HG02870 (cell line): ENCODE results near the gene B4GALNT3.

Experiments
- ATAC-seq: cut with Tn5 transposase; IDR thresholded peaks from one replicate; pipeline ENCODE4 v1.9.1; 2021; ENCODE audit warnings: mild to moderate bottlenecking, moderate library complexity; ENCODE audit not compliant: unreplicated experiment

Gene B4GALNT3

GRCh38 chr12:536751-537245, 77.1 kb downstream of the B4GALNT3 start:
- ATAC-seq, result no peak

GRCh38 chr12:537772-538171, 78.0 kb downstream of the B4GALNT3 start:
- no peak for ATAC-seq

- no peak for ATAC-seq
Measured at GRCh38 chr12:538731-539539, 79.2 kb downstream of the B4GALNT3 start.

GRCh38 chr12:539540-540310, 80.0 kb downstream of the B4GALNT3 start:
- no peak for ATAC-seq

- ATAC-seq, result no peak
Measured at GRCh38 chr12:541676-542324, 82.1 kb downstream of the B4GALNT3 start.

- ATAC-seq, result no peak
Measured at GRCh38 chr12:542395-543113, 82.8 kb downstream of the B4GALNT3 start.

- no peak for ATAC-seq
Measured at GRCh38 chr12:543114-543451, 83.3 kb downstream of the B4GALNT3 start.

- ATAC-seq, result no peak
Measured at GRCh38 chr12:544142-544541, 84.4 kb downstream of the B4GALNT3 start.

GRCh38 chr12:544941-545635, 85.3 kb downstream of the B4GALNT3 start:
- no peak for ATAC-seq

- no peak for ATAC-seq
Measured at GRCh38 chr12:545835-546234, 86.1 kb downstream of the B4GALNT3 start.

- no peak for ATAC-seq
Measured at GRCh38 chr12:546265-546919, 86.7 kb downstream of the B4GALNT3 start.

GRCh38 chr12:546920-547845, 87.4 kb downstream of the B4GALNT3 start:
- no peak for ATAC-seq

- ATAC-seq, result no peak
Measured at GRCh38 chr12:547883-548470, 88.2 kb downstream of the B4GALNT3 start.

- no peak for ATAC-seq
Measured at GRCh38 chr12:549476-550082, 89.8 kb downstream of the B4GALNT3 start.

- no peak for ATAC-seq
Measured at GRCh38 chr12:550473-551260, 90.9 kb downstream of the B4GALNT3 start.

- ATAC-seq, result no peak
Measured at GRCh38 chr12:552466-552865, 92.7 kb downstream of the B4GALNT3 start.
